IMR-90 (cell line): ENCODE results near the gene EIF3L. TPM values are rescaled to one million over a fixed set of nuclear protein-coding genes. Genes with fewer than 3 reads are reported as not detected.

ENCODE experiments used
- ATAC-seq: fragments of 200-7000 bp; cut with Tn5 transposase; 2 replicates; pipeline ENCODE4 v1.9.1; 2020; ENCODE audit warnings: low read depth, mild to moderate bottlenecking, moderate library complexity
- BruUV-seq: library from RNA; stranded (reverse); fragments of 400-500 nt; replicated peaks from 2 replicates; lab custom pipeline; 2021; lab: Mats Ljungman, UMichigan
- CTCF ChIA-PET: fragments of 300-600 bp; formaldehyde crosslinking; extraction: SDS; loops from one replicate; lab custom pipeline; 2021; ENCODE audit warnings: antibody characterized with exemption; lab: Yijun Ruan, JAX
- POLR2A ChIA-PET: fragments of 300-600 bp; sonication (Branson Sonifier 250); formaldehyde crosslinking; loops from one replicate; lab custom pipeline; 2022; ENCODE audit warnings: antibody characterized with exemption; ENCODE audit not compliant: unreplicated experiment; lab: Charles Lee
- DNase-seq: peaks from one replicate; pipeline ENCODE4 v3.0.0; 2013
- H2AFZ ChIP-seq: replicated peaks from 2 replicates; pipeline ENCODE3; 2013; ENCODE audit warnings: low read length, mild to moderate bottlenecking; ENCODE audit not compliant: poor library complexity
- H2AK5ac ChIP-seq: 2 replicates; pipeline ENCODE4 v1.6.1; 2013; ENCODE audit warnings: low read depth, low read length, inconsistent platforms
- H2AK9ac ChIP-seq: replicated peaks from 2 replicates; pipeline ENCODE3; 2013; ENCODE audit warnings: mild to moderate bottlenecking, low read depth, low read length, moderate library complexity; ENCODE audit not compliant: poor library complexity
- H2BK120ac ChIP-seq: 2 replicates; pipeline ENCODE4 v1.6.1; 2013; ENCODE audit warnings: low read depth, low read length, inconsistent platforms
- H2BK15ac ChIP-seq: 3 replicates; pipeline ENCODE4 v1.6.1; 2013; ENCODE audit warnings: low read depth, low read length, inconsistent platforms
- H2BK20ac ChIP-seq: 2 replicates; pipeline ENCODE4 v1.6.1; 2013; ENCODE audit warnings: low read depth, mild to moderate bottlenecking, inconsistent platforms, low read length, moderate library complexity
- H2BK5ac ChIP-seq: 2 replicates; pipeline ENCODE4 v1.6.1; 2013; ENCODE audit warnings: mild to moderate bottlenecking, low read depth, low read length, inconsistent platforms; ENCODE audit not compliant: poor library complexity, severe bottlenecking
- H3K14ac ChIP-seq: replicated peaks from 2 replicates; pipeline ENCODE4 v1.6.1; 2013; ENCODE audit warnings: low read depth, low read length, inconsistent platforms
- H3K18ac ChIP-seq: 2 replicates; pipeline ENCODE4 v1.6.1; 2013; ENCODE audit warnings: low read depth, low read length, control low read depth
- H3K23ac ChIP-seq: 2 replicates; pipeline ENCODE4 v1.6.1; 2013; ENCODE audit warnings: low read depth, low read length, inconsistent platforms
- H3K27ac ChIP-seq: 2 replicates; pipeline ENCODE4 v1.5.1; 2013; ENCODE audit warnings: mild to moderate bottlenecking, control low read depth, low read length; ENCODE audit not compliant: insufficient read depth
- H3K27me3 ChIP-seq: 2 replicates; pipeline ENCODE4 v1.6.1; 2013; ENCODE audit warnings: low read length; ENCODE audit not compliant: control insufficient read depth, insufficient read depth
- H3K36me3 ChIP-seq: 2 replicates; pipeline ENCODE4 v1.6.1; 2013; ENCODE audit warnings: low read length, mixed read lengths; ENCODE audit not compliant: control insufficient read depth, insufficient read depth
- H3K4ac ChIP-seq: 2 replicates; pipeline ENCODE4 v1.6.1; 2013; ENCODE audit warnings: low read depth, low read length, inconsistent platforms
- H3K4me1 ChIP-seq: 2 replicates; pipeline ENCODE4 v1.6.1; 2013; ENCODE audit warnings: low read length, mixed read lengths; ENCODE audit not compliant: control insufficient read depth, insufficient read depth
- H3K4me2 ChIP-seq: 2 replicates; pipeline ENCODE4 v1.6.1; 2013; ENCODE audit warnings: low read depth, mild to moderate bottlenecking, control low read depth, low read length, moderate library complexity
- H3K4me3 ChIP-seq: 2 replicates; pipeline ENCODE4 v1.5.1; 2013; ENCODE audit warnings: low read depth, mild to moderate bottlenecking, control low read depth, low read length, moderate library complexity; ENCODE audit not compliant: insufficient read depth
- H3K56ac ChIP-seq: 2 replicates; pipeline ENCODE4 v1.6.1; 2013; ENCODE audit warnings: low read length, inconsistent platforms; ENCODE audit not compliant: insufficient read depth; ENCODE audit errors: extremely low read depth
- H3K79me1 ChIP-seq, 2 experiments: 2 replicates each; pipeline ENCODE4 v1.6.1; 2013; ENCODE audit warnings: low read length in 2 of 2, inconsistent platforms in 1 of 2, low read depth in 1 of 2
- H3K9ac ChIP-seq: 2 replicates; pipeline ENCODE4 v1.6.1; 2013; ENCODE audit warnings: low read depth, low read length, control low read depth
- H3K9me1 ChIP-seq: 2 replicates; pipeline ENCODE4 v1.6.1; 2013; ENCODE audit warnings: low read length, inconsistent platforms; ENCODE audit not compliant: insufficient read depth
- H3K9me3 ChIP-seq: 2 replicates; pipeline ENCODE4 v1.6.1; 2013; ENCODE audit warnings: low read length; ENCODE audit not compliant: control insufficient read depth, insufficient read depth
- H4K20me1 ChIP-seq: 2 replicates; pipeline ENCODE4 v1.6.1; 2013; ENCODE audit warnings: low read length, inconsistent platforms; ENCODE audit not compliant: insufficient read depth
- H4K5ac ChIP-seq: 2 replicates; pipeline ENCODE4 v1.6.1; 2013; ENCODE audit warnings: mild to moderate bottlenecking, low read depth, low read length, control low read depth
- H4K8ac ChIP-seq, 2 experiments: 2 replicates each; pipeline ENCODE4 v1.6.1; 2013; ENCODE audit warnings: low read depth in 2 of 2, low read length in 2 of 2, control low read depth in 1 of 2, inconsistent platforms in 1 of 2
- H4K91ac ChIP-seq: 2 replicates; pipeline ENCODE4 v1.6.1; 2013; ENCODE audit warnings: low read depth, low read length, inconsistent platforms; ENCODE audit not compliant: insufficient read depth
- BHLHE40 ChIP-seq: fragments of 150-350 bp; IDR thresholded peaks from 2 replicates; pipeline ENCODE4 v1.6.1; 2016; ENCODE audit warnings: mild to moderate bottlenecking, low read depth, low read length
- CEBPB ChIP-seq: IDR thresholded peaks from 2 replicates; pipeline ENCODE4 v1.6.1; 2012; ENCODE audit warnings: low read depth, low read length, improper control_type of control experiment
- CHD1 ChIP-seq: IDR thresholded peaks from 2 replicates; pipeline ENCODE4 v1.6.1; 2012; ENCODE audit warnings: low read depth, low read length, improper control_type of control experiment
- MAFK ChIP-seq: IDR thresholded peaks from 2 replicates; pipeline ENCODE4 v1.6.1; 2012; ENCODE audit warnings: low read depth, low read length, improper control_type of control experiment
- MAZ ChIP-seq: IDR thresholded peaks from 2 replicates; pipeline ENCODE4 v1.6.1; 2012; ENCODE audit warnings: low read depth, mild to moderate bottlenecking, low read length, improper control_type of control experiment, moderate library complexity, borderline replicate concordance
- MXI1 ChIP-seq: IDR thresholded peaks from 2 replicates; pipeline ENCODE4 v1.6.1; 2012; ENCODE audit warnings: low read depth, mild to moderate bottlenecking, low read length, moderate library complexity, borderline replicate concordance
- NFE2L2 ChIP-seq: fragments of 150-350 bp; IDR thresholded peaks from 2 replicates; pipeline ENCODE4 v1.6.1; 2016; ENCODE audit warnings: low read depth, mild to moderate bottlenecking, low read length
- RFX5 ChIP-seq: IDR thresholded peaks from 2 replicates; pipeline ENCODE4 v1.8.0; 2012; ENCODE audit warnings: low read depth, mild to moderate bottlenecking, low read length, moderate library complexity
- SMC3 ChIP-seq: fragments of 150-350 bp; IDR thresholded peaks from 2 replicates; pipeline ENCODE4 v1.6.1; 2016; ENCODE audit warnings: low read depth, mild to moderate bottlenecking, antibody characterized with exemption, low read length, moderate library complexity
- WGBS, 2 experiments: methylation state at CpG; one replicate each; pipeline versions ENCODE4 v1.1.5 to v1.1.7; 2013; ENCODE audit warnings: missing lambda C conversion rate in 2 of 2; ENCODE audit not compliant: insufficient read length in 1 of 2; ENCODE audit errors: extremely low coverage in 2 of 2; 5-methylcytosine and 5-hydroxymethylcytosine counted together
- dilution Hi-C: fragments of 300-500 bp; cut with HindIII; formaldehyde crosslinking; loops from one replicate; pipeline ENCODE4 v1.14.3; 2018; ENCODE audit warnings: low sequenced_read_pairs; ENCODE audit not compliant: unreplicated experiment
- in situ Hi-C: fragments of 300-500 bp; cut with MboI; formaldehyde crosslinking; loops from 3 replicates; pipeline ENCODE4 v1.14.3; 2019; ENCODE audit warnings: low sequenced_read_pairs, inconsistent platforms, mixed read lengths
- intact Hi-C: fragments of 100-400 bp; cut with micrococcal nuclease; formaldehyde crosslinking; loops from 2 replicates; pipeline ENCODE4 v1.10.0; 2022
- polyA plus RNA-seq, 3 experiments: library from polyadenylated mRNA; depleted of rRNA; stranded (reverse); fragments of >200 nt; gene quantifications; 2 replicates each; pipeline ENCODE4 v1.2.3, GENCODE V29; 2012; ENCODE audit warnings: low replicate concordance in 1 of 3
- total RNA-seq: library from RNA; depleted of rRNA; stranded (reverse); fragments of >200 nt; gene quantifications from 2 replicates; pipeline ENCODE4 v1.2.3, GENCODE V29; 2012
- TF ChIP-seq, protein P1 (sequence below): fragments of 150-350 bp; IDR thresholded peaks from 2 replicates; pipeline ENCODE4 v1.6.1; 2017; ENCODE audit warnings: mild to moderate bottlenecking, antibody characterized with exemption, low read length, low read depth
- TF ChIP-seq, protein P2 (sequence below): fragments of 150-350 bp; IDR thresholded peaks from 2 replicates; pipeline ENCODE4 v1.6.1; 2016; ENCODE audit warnings: low read depth, mild to moderate bottlenecking, low read length, moderate library complexity, borderline replicate concordance

Gene EIF3L
- total and polyA plus RNA-seq, 2 of the 4 experiments (the other 2 are of a cell fraction), result 391 to 593 TPM

DNA sequence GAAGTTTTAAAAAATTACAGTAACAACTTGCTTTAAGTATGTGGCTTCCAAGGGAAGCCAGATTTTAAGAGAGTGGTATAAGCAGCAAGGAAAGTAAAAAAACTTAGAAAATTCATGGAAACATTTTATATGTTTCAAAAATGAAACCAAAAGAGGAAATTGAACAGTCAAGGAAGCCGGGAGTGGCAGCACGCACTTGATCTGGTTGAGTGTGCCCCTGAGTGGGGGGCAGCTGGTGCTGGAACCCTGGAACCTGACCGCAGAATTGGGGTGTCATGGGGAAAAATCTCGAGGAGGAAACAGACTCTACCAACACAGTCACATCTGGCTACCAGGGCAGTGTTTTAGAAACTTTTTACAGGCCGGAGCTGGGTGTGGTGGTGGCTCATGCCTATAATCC lies 70.9 kb downstream of the EIF3L start:
- Histone ChIP-seq H3K79me1 (peaks cover 0 to 23% of the 10 kb centered on the region in 2 experiments; a peak in 1 of 4 replicates), H2AK9ac (no peak overlapping the region), H3K9me3 (no peaks in the 10 kb centered on the region), H2BK15ac (no peak overlapping the region), H3K23ac (no peak overlapping the region), H4K91ac (no peak overlapping the region), H3K36me3 (peaks cover 57% of the 10 kb centered on the region), H3K4me3 (no peak overlapping the region), H3K18ac (no peak overlapping the region), H2BK120ac (no peak overlapping the region), H4K5ac (no peak overlapping the region), H3K56ac (no peak overlapping the region), H2AK5ac (no peak overlapping the region), H2BK20ac (no peak overlapping the region), H4K8ac (no peak overlapping the region), H3K14ac (no peak overlapping the region), H2BK5ac (no peak overlapping the region), H2AFZ (no peak overlapping the region), H3K4me1 (no peaks in the 10 kb centered on the region), H3K27me3 (no peaks in the 10 kb centered on the region), H4K20me1 (peaks cover 7% of the 10 kb centered on the region), H3K4ac (no peak overlapping the region), H3K9me1 (no peaks in the 10 kb centered on the region), H3K27ac (no peak overlapping the region), H3K4me2 (no peak overlapping the region), H3K9ac (no peak overlapping the region)
- dilution Hi-C loops, result no loop called here
- no TSS peak for BruUV-seq
- intact Hi-C loops, result no loop called here
- TF ChIP-seq SMC3 (no peak), RFX5 (no peak), MAZ (no peak), CEBPB (no peak), CHD1 (no peak), MXI1 (no peak), MAFK (no peak), NFE2L2 (no peak), BHLHE40 (no peak)
- TF ChIP-seq, protein P1, sequence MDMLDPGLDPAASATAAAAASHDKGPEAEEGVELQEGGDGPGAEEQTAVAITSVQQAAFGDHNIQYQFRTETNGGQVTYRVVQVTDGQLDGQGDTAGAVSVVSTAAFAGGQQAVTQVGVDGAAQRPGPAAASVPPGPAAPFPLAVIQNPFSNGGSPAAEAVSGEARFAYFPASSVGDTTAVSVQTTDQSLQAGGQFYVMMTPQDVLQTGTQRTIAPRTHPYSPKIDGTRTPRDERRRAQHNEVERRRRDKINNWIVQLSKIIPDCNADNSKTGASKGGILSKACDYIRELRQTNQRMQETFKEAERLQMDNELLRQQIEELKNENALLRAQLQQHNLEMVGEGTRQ, result no peak
- TF ChIP-seq, protein P2, sequence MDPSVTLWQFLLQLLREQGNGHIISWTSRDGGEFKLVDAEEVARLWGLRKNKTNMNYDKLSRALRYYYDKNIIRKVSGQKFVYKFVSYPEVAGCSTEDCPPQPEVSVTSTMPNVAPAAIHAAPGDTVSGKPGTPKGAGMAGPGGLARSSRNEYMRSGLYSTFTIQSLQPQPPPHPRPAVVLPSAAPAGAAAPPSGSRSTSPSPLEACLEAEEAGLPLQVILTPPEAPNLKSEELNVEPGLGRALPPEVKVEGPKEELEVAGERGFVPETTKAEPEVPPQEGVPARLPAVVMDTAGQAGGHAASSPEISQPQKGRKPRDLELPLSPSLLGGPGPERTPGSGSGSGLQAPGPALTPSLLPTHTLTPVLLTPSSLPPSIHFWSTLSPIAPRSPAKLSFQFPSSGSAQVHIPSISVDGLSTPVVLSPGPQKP, result no peak
- no CpG with 5 or more reads among the region's 5 CpGs for WGBS, 2 experiments
- ChIA-PET CTCF (no interaction called here), POLR2A (no interaction called here)
- ATAC-seq (no peak), DNase-seq (no peak)
- in situ Hi-C loops, result no loop called here
